ENCODE data around the gene SAP30BP. TPM values are rescaled to one million over a fixed set of nuclear protein-coding genes. Genes with fewer than 3 reads are reported as not detected.

SAP30BP gene
- total RNA-seq, 1 experiment from 2014 or later: 89.7 TPM

- Mint-ChIP-seq H3K4me3 (no peak overlapping the region), H3K27ac (no peak overlapping the region; a peak in 1 of 7 replicates), H3K36me3 (ENCODE audit: insufficient read depth in 1 of 3, low read depth in 3 of 3) (no peaks in the 10 kb centered on the region; a peak in 1 of 7 replicates), H3K27me3 (ENCODE audit: low read depth) (peaks cover 36% of the 10 kb centered on the region), H3K4me1 (peaks cover 4 to 6% of the 10 kb centered on the region in 2 experiments), H3K9me3 (no peaks in the 10 kb centered on the region)
- no peak for TF ChIP-seq CTCF (conservative IDR thresholded peaks at IDR 0.05)
- H3K23ac ChIP-seq (ENCODE audit: insufficient read length, low read depth, low read length): no peak overlapping the region
- no peak overlapping the region for H3T11ph ChIP-seq (ENCODE audit: low read length)
- H3K23me2 ChIP-seq (ENCODE audit: insufficient read length, low read depth, low read length, poor library complexity, severe bottlenecking): peaks cover 11% of the 10 kb centered on the region
- no peak overlapping the region for H2BK5ac ChIP-seq (ENCODE audit: insufficient read length, low read length)
- no peak overlapping the region for H3K9ac ChIP-seq (ENCODE audit: extremely low read depth, insufficient read length, low read length)
- H2AFZ ChIP-seq (ENCODE audit: low read length): no peak overlapping the region
- no peak overlapping the region for H3K4me2 ChIP-seq (ENCODE audit: insufficient read depth, insufficient read length, low read length)
- H2BK120ac ChIP-seq (ENCODE audit: low read depth, low read length, poor library complexity, severe bottlenecking): no peak overlapping the region
- no peaks in the 10 kb centered on the region for H3K9me3 ChIP-seq (ENCODE audit: control insufficient read depth, low read depth, low read length)
- no peak overlapping the region for H4K91ac ChIP-seq (ENCODE audit: insufficient read length, low read depth, low read length)
- H4K20me1 ChIP-seq (ENCODE audit: control insufficient read depth, insufficient read depth, insufficient read length): no peaks in the 10 kb centered on the region
- H2BK20ac ChIP-seq (ENCODE audit: low read depth, low read length, poor library complexity, severe bottlenecking): no peak overlapping the region
- no peaks in the 10 kb centered on the region for H3K79me1 ChIP-seq (ENCODE audit: insufficient read depth, low read depth, low read length, poor library complexity, severe bottlenecking)
- H2AK5ac ChIP-seq (ENCODE audit: insufficient read length, low read length): no peak overlapping the region
- H3K14ac ChIP-seq (ENCODE audit: insufficient read depth, low read length): no peak overlapping the region
- no peak overlapping the region for H2BK15ac ChIP-seq (ENCODE audit: low read depth, low read length)
- no peak overlapping the region for H4K5ac ChIP-seq (ENCODE audit: insufficient read length, low read depth, low read length)
- no peak overlapping the region for H3K27ac ChIP-seq (ENCODE audit: insufficient read length, low read depth, low read length)
- H3K4me1 ChIP-seq (ENCODE audit: insufficient read depth, low read length): no peaks in the 10 kb centered on the region; the same call in 1 of the 2 replicates
- no peak overlapping the region for H3K56ac ChIP-seq (ENCODE audit: insufficient read length, low read depth, low read length)
- H2BK12ac ChIP-seq (ENCODE audit: insufficient read length, low read depth, low read length): no peak overlapping the region
- H3K4ac ChIP-seq (ENCODE audit: low read depth, low read length): no peak overlapping the region
- H3K79me2 ChIP-seq (ENCODE audit: insufficient read depth, low read length): no peaks in the 10 kb centered on the region
- H3K18ac ChIP-seq (ENCODE audit: insufficient read length, low read depth, low read length): no peak overlapping the region
- WGBS (ENCODE audit: extremely low coverage, insufficient read length, low lambda C conversion rate): no CpG with 5 or more reads among the region's 9 CpGs
- peaks cover 4% of the 10 kb centered on the region; the same call in 1 of the 2 replicates for H3K27me3 ChIP-seq (ENCODE audit: insufficient read depth, low read length)
- H4K8ac ChIP-seq (replicated peaks; ENCODE audit: insufficient read length, low read depth, low read length): no peak overlapping the region
- DNase-seq: no peak
These were observed 55.5 kb downstream of the SAP30BP start for GRCh38 chr17:75722542-75723095.

All from H9 (cell line).